Prostate gland (tissue), 2 donors: ENCODE data around the gene MUC12. TPM values are rescaled to one million over a fixed set of nuclear protein-coding genes. Genes with fewer than 3 reads are reported as not detected.
"Not testable (repeated sequence)": the region's sequence is repeated elsewhere in the genome, so short reads cannot be mapped to it uniquely, and the experiment has no call there.

ENCODE experiments used
- DNase-seq: peaks from one replicate; pipeline ENCODE4 v3.0.0-alpha.2; 2019; ENCODE audit warnings: low spot score
- H3K27ac ChIP-seq, 2 donors: fragments of 200-600 bp; sonication (generic); 2 replicates each; pipeline ENCODE4 v1.5.1; 2017 to 2019
- H3K27me3 ChIP-seq: fragments of 200-600 bp; sonication (generic); replicated peaks from 2 replicates; pipeline ENCODE4 v1.5.1; 2019; ENCODE audit not compliant: insufficient read depth
- H3K36me3 ChIP-seq, 2 donors: fragments of 200-600 bp; sonication (generic); 1 replicate in 1 of 2; 2 replicates in 1 of 2; pipeline versions ENCODE4 v1.5.1 to v1.8.1; 2017 to 2019
- H3K4me1 ChIP-seq: fragments of 200-600 bp; sonication (generic); replicated peaks from 2 replicates; pipeline ENCODE4 v1.5.1; 2019
- H3K4me3 ChIP-seq, 2 donors: fragments of 200-600 bp; sonication (generic); 2 replicates each; pipeline ENCODE4 v1.5.1; 2017 to 2019
- H3K9me3 ChIP-seq: fragments of 200-600 bp; sonication (generic); 2 replicates; pipeline ENCODE4 v1.5.1; 2017
- POLR2A ChIP-seq: fragments of 450-650 bp; IDR thresholded peaks from one replicate; pipeline ENCODE4 v1.6.1; 2016; ENCODE audit warnings: antibody characterized with exemption, mild to moderate bottlenecking
- POLR2AphosphoS5 ChIP-seq: sonication (generic); formaldehyde crosslinking; IDR thresholded peaks from one replicate; pipeline ENCODE4 v1.6.1; 2017; ENCODE audit warnings: antibody characterized with exemption
- WGBS: methylation state at CpG from one replicate; pipeline ENCODE4 v1.1.5; 2018; 5-methylcytosine and 5-hydroxymethylcytosine counted together
- intact Hi-C: fragments of 100-400 bp; cut with DNase I; formaldehyde crosslinking; loops from one replicate; pipeline ENCODE4 v1.14.2; 2022
- total RNA-seq, 2 donors: library from RNA; depleted of rRNA; stranded (reverse); fragments of >200 nt; gene quantifications; one replicate each; pipeline ENCODE4 v1.1.0, GENCODE V29; 2016
- TF ChIP-seq, protein P1 (sequence below), 4 experiments: fragments of 200-600 bp in 2 of 4; fragments of 450-650 bp in 2 of 4; sonication (generic) in 2 of 4; IDR thresholded peaks; 1 replicate in 3 of 4; 2 replicates in 1 of 4; pipeline ENCODE4 v1.5.1; 2016 to 2019; ENCODE audit warnings: antibody characterized with exemption in 4 of 4, mild to moderate bottlenecking in 2 of 4, moderate library complexity in 2 of 4

The MUC12 gene
- total RNA-seq, 2 donors from 2014 or later, result 4.0 to 20.9 TPM

DNA sequence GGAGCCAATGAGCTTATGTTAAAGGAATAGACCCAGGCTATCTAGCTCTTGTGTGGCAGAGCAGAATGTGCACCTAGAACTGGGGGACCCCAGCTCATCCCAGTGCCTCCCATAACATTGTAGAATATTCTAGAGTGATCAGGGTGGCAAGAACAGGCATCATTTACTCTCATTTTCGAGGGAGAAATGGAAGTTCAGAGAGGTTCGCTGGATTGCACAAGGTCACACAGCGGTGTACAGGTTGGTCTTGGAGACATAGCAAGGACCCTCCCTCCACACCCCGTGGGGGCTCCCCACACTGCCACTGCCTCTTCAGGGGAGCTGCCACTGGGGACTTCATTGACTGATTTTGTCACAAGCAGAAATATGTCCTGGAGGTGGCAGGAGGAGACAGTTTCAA is 8.9 kb downstream of the MUC12 start:
- no peaks in the 10 kb centered on the region for H3K36me3 ChIP-seq
- H3K9me3 ChIP-seq, result no peaks in the 10 kb centered on the region
- peaks cover 8% of the 10 kb centered on the region for H3K4me1 ChIP-seq
- 92% methylated on average over 4 of the region's 4 CpGs for WGBS
- intact Hi-C loops, result no loop called here
- no peak overlapping the region for H3K4me3 ChIP-seq
- no peak overlapping the region for H3K27ac ChIP-seq
- no peak for DNase-seq
- no peaks in the 10 kb centered on the region for H3K27me3 ChIP-seq
- TF ChIP-seq POLR2A (no peak), POLR2AphosphoS5 (no peak)
- TF ChIP-seq, protein P1, sequence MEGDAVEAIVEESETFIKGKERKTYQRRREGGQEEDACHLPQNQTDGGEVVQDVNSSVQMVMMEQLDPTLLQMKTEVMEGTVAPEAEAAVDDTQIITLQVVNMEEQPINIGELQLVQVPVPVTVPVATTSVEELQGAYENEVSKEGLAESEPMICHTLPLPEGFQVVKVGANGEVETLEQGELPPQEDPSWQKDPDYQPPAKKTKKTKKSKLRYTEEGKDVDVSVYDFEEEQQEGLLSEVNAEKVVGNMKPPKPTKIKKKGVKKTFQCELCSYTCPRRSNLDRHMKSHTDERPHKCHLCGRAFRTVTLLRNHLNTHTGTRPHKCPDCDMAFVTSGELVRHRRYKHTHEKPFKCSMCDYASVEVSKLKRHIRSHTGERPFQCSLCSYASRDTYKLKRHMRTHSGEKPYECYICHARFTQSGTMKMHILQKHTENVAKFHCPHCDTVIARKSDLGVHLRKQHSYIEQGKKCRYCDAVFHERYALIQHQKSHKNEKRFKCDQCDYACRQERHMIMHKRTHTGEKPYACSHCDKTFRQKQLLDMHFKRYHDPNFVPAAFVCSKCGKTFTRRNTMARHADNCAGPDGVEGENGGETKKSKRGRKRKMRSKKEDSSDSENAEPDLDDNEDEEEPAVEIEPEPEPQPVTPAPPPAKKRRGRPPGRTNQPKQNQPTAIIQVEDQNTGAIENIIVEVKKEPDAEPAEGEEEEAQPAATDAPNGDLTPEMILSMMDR (IDR thresholded peaks at IDR 0.05), result no peak

DNA sequence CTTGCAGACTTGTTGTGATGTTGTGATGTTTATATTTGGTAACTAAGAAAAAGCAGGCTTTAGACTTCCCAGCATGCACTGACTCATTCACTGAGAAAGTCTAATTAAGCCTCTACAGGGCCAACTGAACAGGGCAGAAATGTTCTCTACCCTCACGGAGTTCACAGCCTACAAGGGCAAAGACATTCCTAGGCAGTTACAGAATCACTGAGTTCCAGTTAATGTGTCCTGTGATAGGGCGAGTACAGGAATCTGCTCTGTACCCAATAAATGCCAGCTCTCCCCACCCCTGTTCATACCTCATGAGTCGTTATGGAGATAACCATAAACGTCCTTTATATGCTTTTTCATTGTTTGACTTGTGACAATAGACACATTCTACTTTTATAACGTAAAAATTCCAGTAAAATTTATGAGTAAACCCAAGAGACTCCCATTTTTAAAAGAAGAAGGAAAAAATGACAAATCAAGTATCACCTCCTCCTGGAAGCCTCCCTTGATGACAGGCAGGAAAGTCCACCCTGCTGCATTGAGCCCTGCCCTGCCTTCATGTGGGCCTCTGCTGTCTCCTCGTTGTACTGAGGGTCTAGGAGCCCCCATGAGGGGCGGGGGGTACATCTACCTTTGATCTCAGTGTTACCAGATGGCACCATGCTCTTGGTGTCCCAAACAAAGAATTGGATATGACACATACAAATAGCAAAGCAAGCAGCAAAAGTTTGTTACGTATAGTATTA is 14.3 kb downstream of the MUC12 start:
- DNase-seq, result peak; percentile 84
- H3K36me3 ChIP-seq, result no peaks in the 10 kb centered on the region
- 27% methylated on average over 8 of the region's 8 CpGs for WGBS
- H3K27ac ChIP-seq, result peak overlapping the region; percentile 80 to 83
- TF ChIP-seq, protein P1 (IDR thresholded peaks at IDR 0.05), result no peak
- peak; percentile 97 for TF ChIP-seq POLR2AphosphoS5
- TF ChIP-seq POLR2A, result peak; percentile 14
- intact Hi-C loops, result no loop called here
- peaks cover 8% of the 10 kb centered on the region for H3K4me1 ChIP-seq
- H3K27me3 ChIP-seq, result no peaks in the 10 kb centered on the region
- H3K9me3 ChIP-seq, result no peaks in the 10 kb centered on the region
- H3K4me3 ChIP-seq, result no peak overlapping the region

DNA sequence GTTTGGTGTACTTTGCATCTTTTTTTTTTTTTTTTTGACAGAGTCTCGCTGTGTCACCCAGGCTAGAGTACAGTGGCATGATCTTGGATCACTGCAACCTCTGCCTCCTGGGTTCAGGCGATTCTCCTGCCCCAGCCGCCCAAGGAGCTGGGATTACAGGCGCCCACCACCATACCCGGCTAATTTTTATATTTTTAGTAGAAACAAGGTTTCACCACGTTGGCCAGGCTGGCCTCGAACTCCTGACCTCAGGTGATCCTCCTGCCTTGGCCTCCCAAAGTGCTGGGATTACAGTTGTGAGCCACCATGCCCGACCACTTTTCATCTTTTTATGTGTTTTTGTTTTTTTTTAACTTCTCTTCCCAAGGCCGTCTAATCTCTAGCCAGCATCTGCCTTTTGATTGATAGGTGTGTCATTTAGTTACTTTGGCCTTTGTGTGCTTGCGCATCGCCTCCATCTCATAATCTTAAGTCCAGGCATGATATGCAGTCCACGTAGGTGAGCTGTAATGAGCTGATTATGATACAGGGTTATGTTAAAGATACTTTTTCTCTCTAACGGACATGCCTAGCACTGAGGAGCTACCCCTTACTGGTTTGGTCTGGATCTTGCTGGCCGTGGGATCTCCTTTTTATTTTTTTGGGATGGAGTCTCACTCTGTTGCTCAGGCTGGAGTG is 15.0 kb downstream of the MUC12 start:
- WGBS, result 66% methylated on average over 14 of the region's 14 CpGs
- H3K27me3 ChIP-seq, H3K4me1 ChIP-seq, DNase-seq, H3K36me3 ChIP-seq, intact Hi-C loops, H3K4me3 ChIP-seq, H3K9me3 ChIP-seq: not testable (repeated sequence)
- peak overlapping the region; percentile 62 to 83 for H3K27ac ChIP-seq

DNA sequence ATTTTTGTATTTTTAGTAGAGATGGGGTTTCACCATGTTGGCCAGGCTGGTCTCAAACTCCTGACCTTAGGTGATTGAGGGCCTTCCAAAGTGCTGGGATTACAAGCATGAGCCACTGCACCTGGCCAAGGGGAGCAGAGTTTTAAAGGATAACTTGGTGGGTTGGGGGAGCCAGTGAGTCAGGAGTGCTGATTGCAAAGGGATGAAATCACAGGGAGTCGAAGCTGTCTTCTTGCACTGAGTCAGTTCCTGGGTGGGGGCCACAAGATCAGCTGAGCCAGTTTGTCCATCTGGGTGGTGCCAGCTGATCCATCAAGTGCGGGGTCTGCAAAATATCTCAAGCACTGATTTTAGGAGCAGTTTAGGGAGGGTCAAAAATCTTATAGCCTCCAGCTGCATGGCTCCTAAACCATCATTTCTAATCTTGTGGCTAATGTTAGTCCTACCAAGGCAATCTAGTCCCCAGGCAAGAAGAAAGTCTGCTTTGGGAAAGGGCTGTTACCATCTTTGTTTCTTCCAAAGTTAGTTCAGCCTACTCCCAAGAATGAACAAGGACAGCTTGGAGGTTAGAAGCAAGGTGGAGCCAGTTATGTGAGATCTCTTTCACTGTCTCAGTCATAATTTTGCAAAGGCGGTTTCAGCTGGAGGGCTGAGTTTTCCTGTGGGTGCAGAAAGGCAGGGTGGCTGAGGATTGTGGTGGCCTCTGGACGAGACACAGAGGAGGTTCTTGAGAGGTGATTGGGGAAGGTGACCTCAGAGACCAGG is 15.8 kb downstream of the MUC12 start:
- H3K27ac ChIP-seq, result peak overlapping the region; percentile 62 to 83
- H3K36me3 ChIP-seq, H3K27me3 ChIP-seq, intact Hi-C loops, H3K4me3 ChIP-seq, DNase-seq, H3K9me3 ChIP-seq, H3K4me1 ChIP-seq: not testable (repeated sequence)
- WGBS, result 67% methylated on average over 4 of the region's 4 CpGs

DNA sequence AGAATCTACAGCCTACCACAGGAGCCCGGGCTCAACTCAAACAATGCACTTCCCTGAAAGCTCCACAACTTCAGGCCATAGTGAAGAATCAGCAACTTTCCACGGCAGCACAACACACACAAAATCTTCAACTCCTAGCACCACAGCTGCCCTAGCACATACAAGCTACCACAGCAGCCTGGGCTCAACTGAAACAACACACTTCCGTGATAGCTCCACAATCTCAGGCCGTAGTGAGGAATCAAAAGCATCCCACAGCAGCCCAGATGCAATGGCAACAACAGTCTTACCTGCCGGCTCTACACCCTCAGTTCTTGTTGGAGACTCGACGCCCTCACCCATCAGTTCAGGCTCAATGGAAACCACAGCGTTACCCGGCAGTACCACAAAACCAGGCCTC is 22.3 kb downstream of the MUC12 start:
- Histone ChIP-seq H3K4me3 (no peak overlapping the region), H3K36me3 (no peaks in the 10 kb centered on the region), H3K4me1 (no peaks in the 10 kb centered on the region), H3K27ac (no peak overlapping the region), H3K27me3 (no peaks in the 10 kb centered on the region), H3K9me3 (no peaks in the 10 kb centered on the region)
- TF ChIP-seq, protein P1 (IDR thresholded peaks at IDR 0.05), result no peak
- TF ChIP-seq POLR2AphosphoS5, result no peak
- no peak for TF ChIP-seq POLR2A
- DNase-seq, result no peak
- WGBS, result 93% methylated on average over 9 of the region's 9 CpGs
- intact Hi-C loops, result no loop called here

DNA sequence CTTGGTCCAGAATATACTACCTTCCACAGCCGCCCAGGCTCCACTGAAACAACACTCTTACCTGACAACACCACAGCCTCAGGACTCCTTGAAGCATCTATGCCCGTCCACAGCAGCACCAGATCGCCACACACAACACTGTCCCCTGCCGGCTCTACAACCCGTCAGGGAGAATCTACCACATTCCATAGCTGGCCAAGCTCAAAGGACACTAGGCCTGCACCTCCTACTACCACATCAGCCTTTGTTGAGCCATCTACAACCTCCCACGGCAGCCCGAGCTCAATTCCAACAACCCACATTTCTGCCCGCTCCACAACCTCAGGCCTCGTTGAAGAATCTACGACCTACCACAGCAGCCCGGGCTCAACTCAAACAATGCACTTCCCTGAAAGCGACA is 22.9 kb downstream of the MUC12 start:
- 88% methylated on average over 12 of the region's 12 CpGs for WGBS
- H3K9me3 ChIP-seq, H3K27ac ChIP-seq, H3K4me3 ChIP-seq, intact Hi-C loops, H3K4me1 ChIP-seq, H3K36me3 ChIP-seq, DNase-seq, H3K27me3 ChIP-seq: not testable (repeated sequence)

DNA sequence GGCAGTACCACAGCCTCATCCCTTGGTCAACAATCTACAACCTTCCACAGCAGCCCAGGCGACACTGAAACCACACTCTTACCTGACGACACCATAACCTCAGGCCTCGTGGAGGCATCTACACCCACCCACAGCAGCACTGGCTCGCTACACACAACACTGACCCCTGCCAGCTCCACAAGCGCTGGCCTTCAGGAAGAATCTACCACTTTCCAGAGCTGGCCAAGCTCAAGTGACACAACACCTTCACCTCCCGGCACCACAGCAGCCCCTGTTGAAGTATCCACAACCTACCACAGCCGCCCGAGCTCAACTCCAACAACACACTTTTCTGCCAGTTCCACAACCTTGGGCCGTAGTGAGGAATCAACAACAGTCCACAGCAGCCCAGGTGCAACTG is 25.3 kb downstream of the MUC12 start:
- H3K27me3 ChIP-seq, H3K27ac ChIP-seq, H3K36me3 ChIP-seq, H3K4me3 ChIP-seq, H3K9me3 ChIP-seq, H3K4me1 ChIP-seq, DNase-seq, intact Hi-C loops: not testable (repeated sequence)
- no CpG with 5 or more reads among the region's 9 CpGs for WGBS

DNA sequence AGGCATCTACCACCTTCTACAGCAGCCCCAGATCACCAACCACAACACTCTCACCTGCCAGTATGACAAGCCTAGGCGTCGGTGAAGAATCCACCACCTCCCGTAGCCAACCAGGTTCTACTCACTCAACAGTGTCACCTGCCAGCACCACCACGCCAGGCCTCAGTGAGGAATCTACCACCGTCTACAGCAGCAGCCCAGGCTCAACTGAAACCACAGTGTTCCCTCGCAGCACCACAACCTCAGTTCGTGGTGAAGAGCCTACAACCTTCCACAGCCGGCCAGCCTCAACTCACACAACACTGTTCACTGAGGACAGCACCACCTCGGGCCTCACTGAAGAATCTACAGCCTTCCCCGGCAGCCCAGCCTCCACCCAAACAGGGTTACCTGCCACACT is 29.2 kb downstream of the MUC12 start:
- H3K4me1 ChIP-seq, H3K4me3 ChIP-seq, intact Hi-C loops, H3K9me3 ChIP-seq, H3K27ac ChIP-seq, H3K27me3 ChIP-seq, H3K36me3 ChIP-seq, DNase-seq: not testable (repeated sequence)
- 92% methylated on average over 6 of the region's 10 CpGs for WGBS

DNA sequence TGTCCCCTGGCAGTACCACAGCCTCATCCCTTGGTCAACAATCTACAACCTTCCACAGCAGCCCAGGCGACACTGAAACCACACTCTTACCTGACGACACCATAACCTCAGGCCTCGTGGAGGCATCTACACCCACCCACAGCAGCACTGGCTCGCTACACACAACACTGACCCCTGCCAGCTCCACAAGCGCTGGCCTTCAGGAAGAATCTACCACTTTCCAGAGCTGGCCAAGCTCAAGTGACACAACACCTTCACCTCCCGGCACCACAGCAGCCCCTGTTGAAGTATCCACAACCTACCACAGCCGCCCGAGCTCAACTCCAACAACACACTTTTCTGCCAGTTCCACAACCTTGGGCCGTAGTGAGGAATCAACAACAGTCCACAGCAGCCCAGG is 30.0 kb downstream of the MUC12 start:
- H3K36me3 ChIP-seq, H3K4me1 ChIP-seq, H3K4me3 ChIP-seq, H3K9me3 ChIP-seq, H3K27ac ChIP-seq, intact Hi-C loops, H3K27me3 ChIP-seq, DNase-seq: not testable (repeated sequence)
- WGBS, result no CpG with 5 or more reads among the region's 9 CpGs
